GM12801 (cell line): ENCODE measurements around the gene OVCH2.

Experiments used
- TF ChIP-seq, protein P1 (sequence below): IDR thresholded peaks from one replicate; pipeline ENCODE4 v1.5.1; 2011; ENCODE audit warnings: control low read depth; ENCODE audit not compliant: insufficient read length; ENCODE audit errors: extremely low read depth

OVCH2 gene

DNA sequence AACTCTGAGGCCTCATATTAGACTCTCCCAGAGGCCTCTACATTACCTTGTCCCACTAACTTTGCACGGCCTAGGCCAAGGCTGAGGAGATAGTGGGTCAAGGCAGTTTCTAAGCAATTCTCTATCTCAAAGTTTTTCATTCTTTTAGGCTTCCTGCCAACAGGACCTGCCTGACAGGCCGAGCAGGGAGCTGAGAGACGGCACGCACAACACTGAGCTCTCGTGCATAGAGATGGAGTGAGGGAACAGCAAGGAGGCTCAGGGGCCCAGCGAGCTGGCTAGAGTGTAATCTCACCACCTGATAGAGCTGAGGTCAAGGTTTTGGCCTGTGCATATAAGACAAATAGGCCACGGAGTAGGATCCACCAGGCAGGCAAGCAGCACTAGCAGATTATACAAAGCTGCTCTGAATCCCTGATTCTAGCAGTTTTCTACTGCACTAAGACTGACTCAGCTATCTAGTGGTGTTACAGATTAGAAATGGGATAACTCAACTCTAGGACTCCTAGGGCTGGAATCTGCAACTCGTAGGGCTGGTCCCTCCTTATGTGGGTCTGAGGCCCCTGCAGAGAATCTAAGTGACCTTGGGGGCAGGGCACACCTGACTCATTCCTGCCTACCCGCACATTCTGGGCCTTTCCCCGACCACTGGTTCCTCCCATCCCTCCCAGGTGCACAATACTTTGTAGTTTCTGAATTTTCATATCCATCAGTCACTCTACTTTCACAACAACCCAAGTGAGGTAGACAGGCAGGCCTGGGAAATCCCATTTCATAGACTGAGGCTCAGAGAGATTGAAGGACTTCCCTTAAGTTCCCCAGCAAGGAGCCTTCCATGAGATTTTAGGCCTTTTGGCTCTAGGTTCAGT is 34.7 kb downstream of the OVCH2 start:
- TF ChIP-seq, protein P1, sequence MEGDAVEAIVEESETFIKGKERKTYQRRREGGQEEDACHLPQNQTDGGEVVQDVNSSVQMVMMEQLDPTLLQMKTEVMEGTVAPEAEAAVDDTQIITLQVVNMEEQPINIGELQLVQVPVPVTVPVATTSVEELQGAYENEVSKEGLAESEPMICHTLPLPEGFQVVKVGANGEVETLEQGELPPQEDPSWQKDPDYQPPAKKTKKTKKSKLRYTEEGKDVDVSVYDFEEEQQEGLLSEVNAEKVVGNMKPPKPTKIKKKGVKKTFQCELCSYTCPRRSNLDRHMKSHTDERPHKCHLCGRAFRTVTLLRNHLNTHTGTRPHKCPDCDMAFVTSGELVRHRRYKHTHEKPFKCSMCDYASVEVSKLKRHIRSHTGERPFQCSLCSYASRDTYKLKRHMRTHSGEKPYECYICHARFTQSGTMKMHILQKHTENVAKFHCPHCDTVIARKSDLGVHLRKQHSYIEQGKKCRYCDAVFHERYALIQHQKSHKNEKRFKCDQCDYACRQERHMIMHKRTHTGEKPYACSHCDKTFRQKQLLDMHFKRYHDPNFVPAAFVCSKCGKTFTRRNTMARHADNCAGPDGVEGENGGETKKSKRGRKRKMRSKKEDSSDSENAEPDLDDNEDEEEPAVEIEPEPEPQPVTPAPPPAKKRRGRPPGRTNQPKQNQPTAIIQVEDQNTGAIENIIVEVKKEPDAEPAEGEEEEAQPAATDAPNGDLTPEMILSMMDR: no peak

DNA sequence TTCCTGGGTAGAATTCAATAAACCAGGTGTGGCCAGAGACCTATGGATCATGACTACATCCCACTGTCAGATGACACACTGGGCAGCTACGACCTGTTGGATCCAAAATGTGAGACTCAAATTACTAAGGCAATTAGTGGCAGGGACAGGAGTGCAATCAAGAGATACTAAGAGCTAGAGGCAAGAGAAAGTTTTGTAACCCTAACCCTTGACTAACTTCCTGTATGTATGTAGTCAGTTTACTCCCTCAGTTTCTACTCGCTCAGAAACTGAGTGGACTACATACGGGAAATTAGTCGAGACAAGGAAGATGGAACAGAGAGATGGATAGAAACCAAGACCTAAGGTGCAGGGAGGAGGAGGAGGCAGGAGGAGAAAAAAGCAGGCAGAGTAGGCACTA is 35.6 kb downstream of the OVCH2 start:
- TF ChIP-seq, protein P1: no peak

DNA sequence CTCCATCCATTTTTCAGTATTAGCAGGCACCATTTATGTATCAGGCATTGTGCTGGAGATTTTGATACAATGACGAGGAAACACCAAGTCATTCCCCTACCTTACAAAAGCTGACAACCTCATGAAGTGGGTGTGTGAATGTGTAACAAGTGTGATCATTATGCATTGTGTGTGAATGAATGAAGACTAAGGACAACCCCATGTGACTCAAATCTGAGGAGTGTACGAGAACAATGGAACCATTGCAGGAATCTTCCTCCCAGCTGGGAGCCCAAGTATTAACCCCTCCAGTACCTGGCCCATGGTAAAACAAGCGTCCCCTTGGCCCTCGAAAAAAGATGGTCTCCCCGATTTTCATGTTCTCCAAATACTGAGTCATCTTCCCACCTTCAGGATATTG is 37.4 kb downstream of the OVCH2 start:
- TF ChIP-seq, protein P1: no peak

DNA sequence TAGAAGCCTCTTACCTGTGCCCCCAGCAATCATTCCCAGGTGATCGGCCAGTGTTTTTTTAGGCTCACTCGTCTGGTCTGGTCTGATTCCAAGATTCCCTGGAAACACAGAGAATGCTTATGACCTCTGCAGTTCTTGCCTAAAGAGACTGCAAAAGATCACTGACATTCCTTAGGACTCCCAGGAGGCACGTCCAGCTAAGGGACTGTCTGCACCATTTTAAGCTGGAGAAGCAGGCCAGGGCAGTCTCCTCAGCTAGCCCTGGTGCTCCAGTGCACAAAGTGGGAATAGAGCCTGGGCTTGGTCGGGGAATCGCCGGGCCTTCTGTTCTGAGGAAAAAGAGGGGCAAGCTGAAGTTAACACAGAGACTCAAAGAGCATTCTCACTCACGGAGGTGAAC is 37.8 kb downstream of the OVCH2 start:
- TF ChIP-seq, protein P1: no peak

DNA sequence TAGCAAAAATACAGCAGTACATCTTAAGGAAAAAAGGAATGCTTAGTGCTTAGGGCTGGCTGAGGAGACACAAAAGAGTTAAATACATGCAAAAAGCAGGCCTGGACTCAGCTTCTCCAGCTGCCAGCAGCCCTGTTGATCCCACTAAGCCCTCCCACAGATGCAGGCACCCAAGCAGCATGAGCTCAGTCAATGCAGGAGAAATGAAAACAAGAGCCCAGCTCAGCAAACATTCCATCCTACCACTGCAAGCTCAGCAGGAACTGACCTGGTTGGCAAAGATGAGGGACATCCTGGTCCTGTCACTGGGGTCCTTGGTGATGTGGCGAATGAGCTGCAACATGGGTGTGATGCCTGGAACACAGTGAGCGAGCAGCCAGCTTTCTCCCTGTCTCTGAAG is 38.8 kb downstream of the OVCH2 start:
- TF ChIP-seq, protein P1: no peak

DNA sequence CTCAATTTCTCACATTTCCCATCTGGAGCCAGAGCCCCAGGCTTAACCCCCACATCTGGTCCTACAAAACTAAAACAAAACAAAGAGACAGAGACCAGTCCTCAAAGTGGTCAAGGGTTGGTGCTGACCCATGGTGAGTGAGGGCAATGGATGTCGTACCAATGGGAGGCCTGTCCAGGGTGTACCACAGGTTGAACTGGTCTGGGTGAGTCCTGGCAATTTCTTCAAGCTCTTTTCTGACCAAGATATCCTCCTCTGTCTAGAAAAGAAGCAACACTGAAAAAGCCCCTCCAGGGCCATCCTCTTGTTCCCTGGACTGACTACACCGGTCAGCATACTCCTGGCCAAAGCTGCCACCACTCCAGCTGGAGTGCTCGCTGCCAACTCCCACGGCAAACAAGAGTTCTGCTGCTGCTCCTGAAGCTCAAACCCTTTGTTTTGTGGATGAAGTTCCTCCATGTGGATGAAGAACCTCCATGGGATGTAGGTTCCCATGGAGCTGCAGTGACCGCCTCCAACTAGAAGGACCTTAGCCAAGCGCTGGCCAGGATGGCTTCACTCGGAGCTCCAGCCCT is 39.9 kb downstream of the OVCH2 start:
- TF ChIP-seq, protein P1: no peak

DNA sequence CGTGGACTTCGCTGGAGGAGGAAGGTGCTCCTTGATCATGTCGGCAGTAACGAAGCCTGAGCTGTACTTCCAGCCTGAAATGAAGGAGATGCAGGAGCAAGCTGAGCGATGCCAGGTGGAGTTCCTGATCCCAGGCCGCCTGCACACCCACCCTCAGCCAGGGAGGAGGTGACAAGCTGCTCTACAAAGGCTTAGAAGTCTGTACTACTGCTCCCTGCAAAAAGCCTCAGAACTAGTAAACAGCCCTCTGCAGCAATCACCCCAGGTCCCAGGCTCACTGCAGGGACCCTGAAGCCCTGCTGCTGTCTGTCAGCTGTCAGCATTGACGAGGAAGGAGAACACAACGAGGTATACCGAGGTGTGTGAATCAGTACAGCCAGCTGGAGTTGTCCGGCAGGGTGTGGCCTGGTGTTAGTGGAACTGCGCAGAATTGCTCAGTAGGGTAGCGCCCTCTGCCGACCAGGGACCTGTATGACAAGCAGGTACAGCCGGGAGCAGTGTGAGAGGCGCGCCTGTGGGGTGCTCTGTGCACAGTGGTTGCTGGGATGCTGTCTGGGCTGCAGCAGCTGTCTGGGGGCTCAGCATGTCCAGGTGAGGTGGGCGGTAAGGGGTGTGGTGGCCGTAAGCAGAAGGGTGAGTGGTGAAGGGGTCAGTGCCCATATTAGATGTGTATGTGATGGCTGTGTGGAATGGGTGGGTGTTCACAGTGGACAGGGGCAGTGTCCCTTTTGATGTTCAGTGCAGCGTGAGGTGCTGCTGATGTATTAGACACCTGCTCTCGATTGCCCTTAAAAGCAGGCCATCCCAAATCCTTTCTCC is 40.6 kb downstream of the OVCH2 start:
- TF ChIP-seq, protein P1: no peak
